ENCODE measurements around the gene UPP2.

DNA sequence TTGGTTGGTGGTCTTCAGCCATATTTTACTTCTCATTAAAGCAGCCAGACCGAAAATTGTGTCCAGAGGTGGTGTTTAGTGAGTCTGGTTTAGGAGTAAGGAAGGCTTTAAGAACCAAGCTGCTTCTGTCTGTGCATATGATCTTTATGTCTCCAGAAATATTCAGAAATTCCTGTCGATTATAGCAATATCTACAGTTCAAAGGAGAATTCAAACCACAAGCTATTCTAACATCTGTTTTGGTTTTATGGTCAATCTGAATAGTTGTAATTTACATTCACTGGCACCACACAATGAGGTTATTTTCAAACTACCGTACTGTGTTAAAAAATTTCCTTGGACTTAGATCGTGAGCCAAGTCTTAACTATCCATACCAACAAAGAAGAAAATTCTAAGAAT is 11.3 kb downstream of the UPP2 start:
- TF ChIP-seq GATA3 (IDR thresholded peaks at IDR 0.05; ENCODE audit: low read depth, low read length), result no peak
- no peak for TF ChIP-seq GATA2 (IDR thresholded peaks at IDR 0.05; ENCODE audit: low read depth, low read length)
